Upper lobe of left lung (tissue), 6 donors: Measurements from ENCODE around the gene SPATA2. TPM values are rescaled to one million over a fixed set of nuclear protein-coding genes. Genes with fewer than 3 reads are reported as not detected.

ENCODE experiments used
- ATAC-seq, 2 donors: fragments of 200-7000 bp; cut with Tn5 transposase; one replicate each; pipeline ENCODE4 v1.9.1; 2022; ENCODE audit warnings: mild to moderate bottlenecking in 2 of 2, moderate library complexity in 2 of 2; ENCODE audit not compliant: low FRiP score in 2 of 2
- DNase-seq, 2 donors: peaks; one replicate each; pipeline ENCODE4 v3.0.0-alpha.2; 2019 to 2020
- H3K27ac ChIP-seq, 4 donors: fragments of 200-600 bp; sonication (generic); one replicate each; pipeline ENCODE4 v1.5.1; 2016 to 2019
- H3K27me3 ChIP-seq, 4 donors: fragments of 200-600 bp; sonication (generic); one replicate each; pipeline ENCODE4 v1.5.1; 2017 to 2019
- H3K36me3 ChIP-seq, 4 donors: fragments of 200-600 bp; sonication (generic); one replicate each; pipeline ENCODE4 v1.5.1; 2016 to 2019
- H3K4me1 ChIP-seq, 4 donors: fragments of 200-600 bp; sonication (generic); one replicate each; pipeline ENCODE4 v1.5.1; 2018 to 2019
- H3K4me3 ChIP-seq, 4 donors: fragments of 200-600 bp; sonication (generic); one replicate each; pipeline ENCODE4 v1.5.1; 2017 to 2019; ENCODE audit warnings: mild to moderate bottlenecking in 2 of 4, moderate library complexity in 1 of 4
- H3K9me3 ChIP-seq, 4 donors: fragments of 200-600 bp; sonication (generic); one replicate each; pipeline ENCODE4 v1.5.1; 2018 to 2019
- CTCF ChIP-seq, 6 experiments: fragments of 450-650 bp in 4 of 6; fragments of 200-600 bp in 2 of 6; sonication (generic) in 2 of 6; IDR thresholded peaks; one replicate each; pipeline ENCODE4 v1.5.1; 2016 to 2019; ENCODE audit warnings: antibody characterized with exemption in 6 of 6
- EP300 ChIP-seq, 4 donors: sonication (generic); formaldehyde crosslinking; IDR thresholded peaks; one replicate each; pipeline ENCODE4 v1.5.1; 2017; ENCODE audit warnings: antibody characterized with exemption in 4 of 4, control low read depth in 2 of 4
- POLR2A ChIP-seq, 4 donors: fragments of 450-650 bp; IDR thresholded peaks; one replicate each; pipeline ENCODE4 v1.5.1; 2016 to 2017; ENCODE audit warnings: antibody characterized with exemption in 4 of 4, mild to moderate bottlenecking in 2 of 4
- POLR2AphosphoS5 ChIP-seq, 2 donors: sonication (generic); formaldehyde crosslinking; IDR thresholded peaks; one replicate each; pipeline ENCODE4 v1.5.1; 2017; ENCODE audit warnings: antibody characterized with exemption in 2 of 2
- WGBS, 2 donors: methylation state at CpG; one replicate each; pipeline ENCODE4 v1.1.5; 2017 to 2018; 5-methylcytosine and 5-hydroxymethylcytosine counted together
- total RNA-seq, 6 donors: library from RNA; depleted of rRNA in 4 of 6; stranded (reverse); fragments of >200 nt in 4 of 6; gene quantifications; one replicate each; pipeline versions ENCODE4 v1.1.0 to v1.2.1, GENCODE V29; 2016 to 2021
- donor health status: DM: no; HTN: no; CAD: no; lungs with moderate emphysema.
- donor health status: DM: no; HTN: yes; CAD: no; lungs with severe emphysema.

SPATA2 gene
- total RNA-seq, 6 donors from 2014 or later: 5.1 to 9.4 (median 6.4) TPM

- 58% methylated on average over 4 to 19 of the region's 21 CpGs for WGBS, 2 donors
- Histone ChIP-seq H3K27me3 (no peaks in the 10 kb centered on the region), H3K4me3 (no peak overlapping the region), H3K9me3 (no peaks in the 10 kb centered on the region), H3K27ac (peak overlapping the region in 1 of 4 donors; percentile 21), H3K36me3 (peaks cover 0 to 26% (median 18%) of the 10 kb centered on the region in 4 donors), H3K4me1 (peaks cover 58 to 80% (median 65%) of the 10 kb centered on the region in 4 donors)
- ATAC-seq (peak in 1 of 2 donors; percentile 24), DNase-seq (peak; percentile 52 to 58)
- TF ChIP-seq POLR2AphosphoS5 (IDR thresholded peaks at IDR 0.05) (no peak), POLR2A (IDR thresholded peaks at IDR 0.05) (no peak), EP300 (IDR thresholded peaks at IDR 0.05) (no peak), CTCF (IDR thresholded peaks at IDR 0.05) (no peak)
Measured at GRCh38 chr20:49890471-49891361, 24.6 kb downstream of the SPATA2 start.

- Histone ChIP-seq H3K36me3 (peaks cover 0 to 34% (median 24%) of the 10 kb centered on the region in 4 donors), H3K27me3 (no peaks in the 10 kb centered on the region), H3K9me3 (no peaks in the 10 kb centered on the region), H3K4me3 (no peak overlapping the region), H3K27ac (peak overlapping the region; percentile 22 to 67 (median 51)), H3K4me1 (peaks cover 58 to 74% (median 63%) of the 10 kb centered on the region in 4 donors)
- TF ChIP-seq POLR2A (IDR thresholded peaks at IDR 0.05) (no peak), CTCF (IDR thresholded peaks at IDR 0.05) (peak in 2 of 6 experiments; percentile 13 to 36)
- ATAC-seq (no peak), DNase-seq (no peak)
- WGBS, 2 donors: 66 to 86% methylated on average over 4 to 7 of the region's 9 CpGs
Measured at GRCh38 chr20:49889935-49890333, 25.4 kb downstream of the SPATA2 start.

GRCh38 chr20:49889001-49889934 lies 26.1 kb downstream of the SPATA2 start:
- peaks cover 58 to 74% (median 61%) of the 10 kb centered on the region in 4 donors for H3K4me1 ChIP-seq
- no peak for TF ChIP-seq EP300 (IDR thresholded peaks at IDR 0.05)
- no peak for TF ChIP-seq POLR2A (IDR thresholded peaks at IDR 0.05)
- TF ChIP-seq POLR2AphosphoS5 (IDR thresholded peaks at IDR 0.05): no peak
- no peak for TF ChIP-seq CTCF (IDR thresholded peaks at IDR 0.05)
- peaks cover 0 to 41% (median 30%) of the 10 kb centered on the region in 4 donors for H3K36me3 ChIP-seq
- H3K27ac ChIP-seq: peak overlapping the region; percentile 22 to 67 (median 51)
- H3K4me3 ChIP-seq: no peak overlapping the region
- H3K9me3 ChIP-seq: no peaks in the 10 kb centered on the region
- ATAC-seq (no peak), DNase-seq (no peak)
- H3K27me3 ChIP-seq: no peaks in the 10 kb centered on the region
- WGBS, 2 donors: 50 to 55% methylated on average over 8 to 9 of the region's 9 CpGs

- Histone ChIP-seq H3K27ac (peak overlapping the region; percentile 37 to 72 (median 65)), H3K9me3 (no peaks in the 10 kb centered on the region), H3K36me3 (peaks cover 3 to 49% (median 36%) of the 10 kb centered on the region in 4 donors), H3K4me1 (peaks cover 51 to 67% (median 58%) of the 10 kb centered on the region in 4 donors), H3K4me3 (no peak overlapping the region), H3K27me3 (no peaks in the 10 kb centered on the region)
- WGBS, 2 donors: 70 to 71% methylated on average over 15 to 18 of the region's 18 CpGs
- peak; percentile 60 to 69 (median 62) for TF ChIP-seq CTCF (IDR thresholded peaks at IDR 0.05)
- TF ChIP-seq POLR2AphosphoS5 (IDR thresholded peaks at IDR 0.05): no peak
- TF ChIP-seq POLR2A (IDR thresholded peaks at IDR 0.05): no peak
- peak in 1 of 2 donors; percentile 39 for ATAC-seq
- DNase-seq: no peak
Measured at GRCh38 chr20:49888212-49889000, 26.9 kb downstream of the SPATA2 start.
